ENCODE results near the gene SENP5. TPM values are rescaled to one million over a fixed set of nuclear protein-coding genes. Genes with fewer than 3 reads are reported as not detected.
"Not testable (repeated sequence)": the region's sequence is repeated elsewhere in the genome, so short reads cannot be mapped to it uniquely, and the experiment has no call there.

The SENP5 gene
- total RNA-seq, 1 experiment from 2014 or later, result 30.4 TPM

DNA sequence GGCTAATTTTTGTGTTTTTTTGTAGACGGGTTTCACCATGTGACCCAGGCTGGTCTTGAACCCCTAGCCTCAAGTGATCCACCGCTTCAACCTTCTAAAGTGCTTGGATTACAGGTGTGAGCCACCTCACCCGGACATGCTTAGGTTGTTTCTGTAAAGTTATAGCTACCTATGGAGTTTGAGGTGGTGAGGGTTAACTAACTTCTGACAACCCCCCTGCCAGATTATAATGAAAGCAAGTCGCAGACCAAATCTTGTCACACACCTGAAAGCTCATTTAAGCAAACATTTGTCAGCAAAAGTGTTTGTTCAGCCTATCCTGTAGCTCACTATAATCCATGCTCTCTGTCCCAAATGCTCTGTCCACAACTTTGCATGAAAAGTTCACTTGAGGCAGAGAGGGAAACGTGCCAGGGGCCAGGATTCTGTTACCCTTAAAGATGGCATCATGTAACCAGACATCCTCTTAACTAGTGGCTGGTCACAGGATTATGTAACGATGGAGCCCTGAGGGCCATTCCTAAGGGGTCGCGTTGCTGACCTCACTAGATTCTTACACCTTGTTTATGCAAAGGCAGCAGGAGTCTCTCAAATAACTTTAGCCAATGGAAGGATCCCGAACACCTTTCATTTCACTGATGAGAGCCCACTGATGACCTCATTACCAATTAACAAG is 24.1 kb upstream of the SENP5 start:
- H2BK20ac ChIP-seq (ENCODE audit: low read depth, low read length, poor library complexity, severe bottlenecking), result no peak overlapping the region
- H3T11ph ChIP-seq (ENCODE audit: low read length), result no peak overlapping the region
- H3K4me3 Mint-ChIP-seq, result no peak overlapping the region
- no peak overlapping the region for H3K9ac ChIP-seq (ENCODE audit: extremely low read depth, insufficient read length, low read length)
- H3K56ac ChIP-seq (ENCODE audit: insufficient read length, low read depth, low read length), result no peak overlapping the region
- H2BK5ac ChIP-seq (ENCODE audit: insufficient read length, low read length), result no peak overlapping the region
- H4K20me1 ChIP-seq (ENCODE audit: control insufficient read depth, insufficient read depth, insufficient read length), result no peaks in the 10 kb centered on the region
- H3K36me3 Mint-ChIP-seq (ENCODE audit: insufficient read depth in 1 of 3, low read depth in 3 of 3), result peaks cover 4 to 6% (median 5%) of the 10 kb centered on the region in 3 experiments; a peak in 5 of 7 replicates
- H3K79me1 ChIP-seq (ENCODE audit: insufficient read depth, low read depth, low read length, poor library complexity, severe bottlenecking), result no peaks in the 10 kb centered on the region
- no peaks in the 10 kb centered on the region for H3K27me3 ChIP-seq (ENCODE audit: insufficient read depth, low read length)
- TF ChIP-seq, protein P1, sequence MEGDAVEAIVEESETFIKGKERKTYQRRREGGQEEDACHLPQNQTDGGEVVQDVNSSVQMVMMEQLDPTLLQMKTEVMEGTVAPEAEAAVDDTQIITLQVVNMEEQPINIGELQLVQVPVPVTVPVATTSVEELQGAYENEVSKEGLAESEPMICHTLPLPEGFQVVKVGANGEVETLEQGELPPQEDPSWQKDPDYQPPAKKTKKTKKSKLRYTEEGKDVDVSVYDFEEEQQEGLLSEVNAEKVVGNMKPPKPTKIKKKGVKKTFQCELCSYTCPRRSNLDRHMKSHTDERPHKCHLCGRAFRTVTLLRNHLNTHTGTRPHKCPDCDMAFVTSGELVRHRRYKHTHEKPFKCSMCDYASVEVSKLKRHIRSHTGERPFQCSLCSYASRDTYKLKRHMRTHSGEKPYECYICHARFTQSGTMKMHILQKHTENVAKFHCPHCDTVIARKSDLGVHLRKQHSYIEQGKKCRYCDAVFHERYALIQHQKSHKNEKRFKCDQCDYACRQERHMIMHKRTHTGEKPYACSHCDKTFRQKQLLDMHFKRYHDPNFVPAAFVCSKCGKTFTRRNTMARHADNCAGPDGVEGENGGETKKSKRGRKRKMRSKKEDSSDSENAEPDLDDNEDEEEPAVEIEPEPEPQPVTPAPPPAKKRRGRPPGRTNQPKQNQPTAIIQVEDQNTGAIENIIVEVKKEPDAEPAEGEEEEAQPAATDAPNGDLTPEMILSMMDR (conservative IDR thresholded peaks at IDR 0.05), result no peak
- H3K4me2 ChIP-seq (ENCODE audit: insufficient read depth, insufficient read length, low read length), result no peak overlapping the region
- H3K27me3 Mint-ChIP-seq (ENCODE audit: low read depth), result no peaks in the 10 kb centered on the region
- H4K5ac ChIP-seq (ENCODE audit: insufficient read length, low read depth, low read length), result no peak overlapping the region
- no peak overlapping the region for H2BK15ac ChIP-seq (ENCODE audit: low read depth, low read length)
- WGBS (ENCODE audit: extremely low coverage, insufficient read length, low lambda C conversion rate), result no CpG with 5 or more reads among the region's 9 CpGs
- no peak overlapping the region for H2BK12ac ChIP-seq (ENCODE audit: insufficient read length, low read depth, low read length)
- DNase-seq, result no peak
- no peak overlapping the region for H2AK5ac ChIP-seq (ENCODE audit: insufficient read length, low read length)
- no peak overlapping the region for H3K27ac Mint-ChIP-seq
- no peaks in the 10 kb centered on the region for H3K9me3 ChIP-seq (ENCODE audit: control insufficient read depth, low read depth, low read length)
- H4K91ac ChIP-seq (ENCODE audit: insufficient read length, low read depth, low read length), result no peak overlapping the region
- no peak overlapping the region for H4K8ac ChIP-seq (replicated peaks; ENCODE audit: insufficient read length, low read depth, low read length)
- no peaks in the 10 kb centered on the region for H3K79me2 ChIP-seq (ENCODE audit: insufficient read depth, low read length)
- H3K4me1 Mint-ChIP-seq, result peaks cover 0 to 4% of the 10 kb centered on the region in 2 experiments; a peak in 2 of 4 replicates
- H3K23ac ChIP-seq (ENCODE audit: insufficient read length, low read depth, low read length), result no peak overlapping the region
- H3K4ac ChIP-seq (ENCODE audit: low read depth, low read length), result no peak overlapping the region
- peaks cover 19 to 23% of the 10 kb centered on the region in 2 experiments for H3K9me3 Mint-ChIP-seq
- no peak overlapping the region for H3K27ac ChIP-seq (ENCODE audit: insufficient read length, low read depth, low read length)
- H3K14ac ChIP-seq (ENCODE audit: insufficient read depth, low read length), result no peak overlapping the region
- H3K18ac ChIP-seq (ENCODE audit: insufficient read length, low read depth, low read length), result no peak overlapping the region
- H3K23me2 ChIP-seq (ENCODE audit: insufficient read length, low read depth, low read length, poor library complexity, severe bottlenecking), result no peaks in the 10 kb centered on the region
- H3K4me1 ChIP-seq (ENCODE audit: insufficient read depth, low read length), result no peaks in the 10 kb centered on the region
- no peak overlapping the region for H2BK120ac ChIP-seq (ENCODE audit: low read depth, low read length, poor library complexity, severe bottlenecking)
- no peak overlapping the region for H2AFZ ChIP-seq (ENCODE audit: low read length)

DNA sequence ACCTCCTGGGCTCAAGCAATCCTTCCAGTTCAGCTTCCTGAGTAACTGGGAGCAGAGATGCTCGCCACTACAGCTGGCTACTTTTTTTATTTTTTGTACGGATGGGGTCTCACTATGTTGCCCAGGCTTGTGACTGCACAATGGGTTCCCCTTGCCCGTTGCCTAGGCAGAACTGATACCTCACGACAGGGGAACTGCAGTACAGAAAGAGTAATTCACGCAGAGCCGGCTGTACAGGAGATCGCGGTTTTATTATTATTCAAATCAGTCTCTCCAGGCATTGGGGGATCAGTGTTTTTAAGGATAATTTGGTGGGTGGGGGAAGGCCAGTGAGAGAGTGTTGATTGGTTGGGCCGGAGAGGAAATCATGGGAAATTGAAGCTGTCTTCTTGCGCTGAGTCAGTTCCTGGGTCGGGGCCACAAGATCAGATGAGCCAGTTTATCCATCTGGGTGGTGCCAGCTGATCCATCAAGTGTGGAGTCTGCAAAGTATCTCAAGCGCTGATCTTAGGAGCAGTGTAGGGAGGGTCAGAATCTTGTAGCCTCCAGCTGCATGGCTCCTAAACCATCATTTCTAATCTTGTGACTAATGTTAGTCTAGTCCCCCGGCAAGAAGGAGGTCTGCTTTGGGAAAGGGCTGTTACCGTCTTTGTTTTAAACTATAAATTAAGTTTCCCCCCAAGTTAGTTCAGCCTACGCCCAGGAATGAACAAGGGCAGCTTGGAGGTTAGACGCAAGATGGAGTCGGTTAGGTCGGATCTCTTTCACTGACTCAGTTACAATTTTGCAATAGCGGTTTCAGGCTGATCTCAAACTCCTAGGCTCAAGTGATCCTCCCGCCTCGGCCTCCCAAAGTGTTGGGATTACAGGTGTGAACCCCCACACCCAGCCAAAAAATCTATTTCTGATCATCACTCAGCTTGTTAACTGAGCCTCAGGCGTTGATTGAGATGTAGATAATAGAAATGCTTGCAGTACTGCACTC is 23.2 kb upstream of the SENP5 start:
- H4K8ac ChIP-seq (replicated peaks; ENCODE audit: insufficient read length, low read depth, low read length); H3K27ac ChIP-seq (ENCODE audit: insufficient read length, low read depth, low read length); H3K79me1 ChIP-seq (ENCODE audit: insufficient read depth, low read depth, low read length, poor library complexity, severe bottlenecking); H3K56ac ChIP-seq (ENCODE audit: insufficient read length, low read depth, low read length); H2BK15ac ChIP-seq (ENCODE audit: low read depth, low read length); H3K14ac ChIP-seq (ENCODE audit: insufficient read depth, low read length); H3K4me3 Mint-ChIP-seq; H2BK120ac ChIP-seq (ENCODE audit: low read depth, low read length, poor library complexity, severe bottlenecking); H3K27me3 ChIP-seq (ENCODE audit: insufficient read depth, low read length); H2BK12ac ChIP-seq (ENCODE audit: insufficient read length, low read depth, low read length); H3K4me1 ChIP-seq (ENCODE audit: insufficient read depth, low read length); DNase-seq; H3K4me2 ChIP-seq (ENCODE audit: insufficient read depth, insufficient read length, low read length); H2AFZ ChIP-seq (ENCODE audit: low read length); H2AK5ac ChIP-seq (ENCODE audit: insufficient read length, low read length); H3K79me2 ChIP-seq (ENCODE audit: insufficient read depth, low read length); H3K27ac Mint-ChIP-seq; H3K18ac ChIP-seq (ENCODE audit: insufficient read length, low read depth, low read length); H3K9ac ChIP-seq (ENCODE audit: extremely low read depth, insufficient read length, low read length); H3K4me1 Mint-ChIP-seq; H3K9me3 ChIP-seq (ENCODE audit: control insufficient read depth, low read depth, low read length); H3K23me2 ChIP-seq (ENCODE audit: insufficient read length, low read depth, low read length, poor library complexity, severe bottlenecking); H4K91ac ChIP-seq (ENCODE audit: insufficient read length, low read depth, low read length); H4K5ac ChIP-seq (ENCODE audit: insufficient read length, low read depth, low read length); H3T11ph ChIP-seq (ENCODE audit: low read length); H3K4ac ChIP-seq (ENCODE audit: low read depth, low read length); H3K23ac ChIP-seq (ENCODE audit: insufficient read length, low read depth, low read length); H2BK5ac ChIP-seq (ENCODE audit: insufficient read length, low read length); H3K27me3 Mint-ChIP-seq (ENCODE audit: low read depth); H2BK20ac ChIP-seq (ENCODE audit: low read depth, low read length, poor library complexity, severe bottlenecking); H4K20me1 ChIP-seq (ENCODE audit: control insufficient read depth, insufficient read depth, insufficient read length): not testable (repeated sequence)
- Mint-ChIP-seq H3K36me3 (ENCODE audit: insufficient read depth in 1 of 3, low read depth in 3 of 3) (peaks cover 11 to 12% (median 11%) of the 10 kb centered on the region in 3 experiments), H3K9me3 (peaks cover 28 to 33% of the 10 kb centered on the region in 2 experiments)
- no CpG with 5 or more reads among the region's 22 CpGs for WGBS (ENCODE audit: extremely low coverage, insufficient read length, low lambda C conversion rate)

Data from H9 (cell line).